Esophagus squamous epithelium (tissue), 5 donors: ENCODE measurements around the gene MSRB1. TPM values are rescaled to one million over a fixed set of nuclear protein-coding genes. Genes with fewer than 3 reads are reported as not detected.
"Not testable (repeated sequence)": the region's sequence is repeated elsewhere in the genome, so short reads cannot be mapped to it uniquely, and the experiment has no call there.

Experiments
- DNase-seq: peaks from one replicate; lab custom pipeline; 2025; lab: John Stamatoyannopoulos, UW
- H3K27ac ChIP-seq, 4 donors: fragments of 200-600 bp; sonication (generic); one replicate each; pipeline ENCODE4 v1.5.1; 2016 to 2019; ENCODE audit warnings: mild to moderate bottlenecking in 1 of 4
- H3K27me3 ChIP-seq, 4 donors: fragments of 200-600 bp; sonication (generic); 1 replicate in 3 of 4; 2 replicates in 1 of 4; pipeline versions ENCODE4 v1.5.1 to v1.6.0; 2017 to 2021; ENCODE audit warnings: antibody characterized with exemption in 1 of 4
- H3K36me3 ChIP-seq, 3 donors: fragments of 200-600 bp; sonication (generic); one replicate each; pipeline ENCODE4 v1.5.1; 2016 to 2019
- H3K4me1 ChIP-seq, 3 donors: fragments of 200-600 bp; sonication (generic); one replicate each; pipeline ENCODE4 v1.5.1; 2017 to 2019
- H3K4me3 ChIP-seq, 4 donors: fragments of 200-600 bp; sonication (generic); 1 replicate in 3 of 4; 2 replicates in 1 of 4; pipeline ENCODE4 v1.5.1; 2016 to 2019; ENCODE audit warnings: mild to moderate bottlenecking in 2 of 4, moderate library complexity in 1 of 4
- H3K9me3 ChIP-seq, 3 donors: fragments of 200-600 bp; sonication (generic); one replicate each; pipeline ENCODE4 v1.5.1; 2016 to 2019
- CTCF ChIP-seq, 6 experiments: fragments of 450-650 bp in 4 of 6; fragments of 200-600 bp in 2 of 6; sonication (generic) in 2 of 6; IDR thresholded peaks; one replicate each; pipeline ENCODE4 v1.5.1; 2016 to 2019; ENCODE audit warnings: antibody characterized with exemption in 6 of 6, mild to moderate bottlenecking in 4 of 6, moderate library complexity in 4 of 6
- POLR2A ChIP-seq, 4 donors: fragments of 450-650 bp; IDR thresholded peaks; one replicate each; pipeline ENCODE4 v1.6.1; 2017; ENCODE audit warnings: antibody characterized with exemption in 4 of 4, mild to moderate bottlenecking in 4 of 4, moderate library complexity in 3 of 4
- WGBS, 2 donors: methylation state at CpG; one replicate each; pipeline ENCODE4 v1.1.5; 2018; 5-methylcytosine and 5-hydroxymethylcytosine counted together
- intact Hi-C: fragments of 100-400 bp; cut with DNase I; formaldehyde crosslinking; loops from one replicate; pipeline ENCODE4 v1.15.0; 2022
- total RNA-seq, 4 donors: library from RNA; depleted of rRNA; stranded (reverse); fragments of >200 nt; gene quantifications; one replicate each; pipeline ENCODE4 v1.1.0, GENCODE V29; 2016
- donor health status: DM: yes; HTN: yes; CAD: no.

Gene MSRB1
- total RNA-seq, 4 donors from 2014 or later = 20.1 to 36.4 (median 21.0) TPM

GRCh38 chr16:1961651-1962067 is 18.7 kb upstream of the MSRB1 start:
- no peak for TF ChIP-seq CTCF (IDR thresholded peaks at IDR 0.05)
- no peak for TF ChIP-seq POLR2A (IDR thresholded peaks at IDR 0.05)
- intact Hi-C loops = no loop called here
- peak overlapping the region in 1 of 4 donors; percentile 91 for H3K27ac ChIP-seq
- no peaks in the 10 kb centered on the region for H3K9me3 ChIP-seq
- H3K27me3 ChIP-seq = no peaks in the 10 kb centered on the region
- peaks cover 8 to 31% (median 14%) of the 10 kb centered on the region in 3 donors for H3K36me3 ChIP-seq
- H3K4me1 ChIP-seq = peaks cover 33 to 73% (median 43%) of the 10 kb centered on the region in 3 donors
- H3K4me3 ChIP-seq = no peak overlapping the region
- 41 to 42% methylated on average over 5 of the region's 6 CpGs for WGBS, 2 donors
- DNase-seq = no peak

GRCh38 chr16:1960665-1961630 is 17.9 kb upstream of the MSRB1 start:
- Histone ChIP-seq H3K27ac (peak overlapping the region; percentile 84 to 91 (median 88)), H3K36me3 (peaks cover 8 to 31% (median 14%) of the 10 kb centered on the region in 3 donors), H3K4me1 (peaks cover 30 to 66% (median 42%) of the 10 kb centered on the region in 3 donors), H3K9me3 (no peaks in the 10 kb centered on the region), H3K4me3 (peak overlapping the region in 3 of 4 donors; percentile 63 to 95 (median 75)), H3K27me3 (no peaks in the 10 kb centered on the region)
- TF ChIP-seq POLR2A (IDR thresholded peaks at IDR 0.05) (no peak), CTCF (IDR thresholded peaks at IDR 0.05) (peak in 1 of 6 experiments; percentile 10)
- DNase-seq = no peak
- 23 to 30% methylated on average over 13 to 15 of the region's 20 CpGs for WGBS, 2 donors
- intact Hi-C loops = no loop called here

- Histone ChIP-seq H3K4me1 (peaks cover 25 to 58% (median 36%) of the 10 kb centered on the region in 3 donors), H3K9me3 (no peaks in the 10 kb centered on the region), H3K4me3 (peak within 1 kb of the TSS; percentile 63 to 95 (median 72)), H3K36me3 (peaks cover 8 to 31% (median 14%) of the 10 kb centered on the region in 3 donors), H3K27ac (peak within 1 kb of the TSS; percentile 84 to 91 (median 88)), H3K27me3 (no peaks in the 10 kb centered on the region)
- DNase-seq = peak; percentile 45
- peak; percentile 49 to 82 (median 61) for TF ChIP-seq CTCF (IDR thresholded peaks at IDR 0.05)
- TF ChIP-seq POLR2A (IDR thresholded peaks at IDR 0.05) = peak in 3 of 4 donors; percentile 73 to 92 (median 84)
- WGBS, 2 donors = 0 to 1% methylated on average over 13 to 16 of the region's 79 CpGs
- intact Hi-C loops = no loop called here
Measured at GRCh38 chr16:1959269-1960039, 16.5 kb upstream of the MSRB1 start, which contains the start of gene NDUFB10. TSS of gene NDUFB10 (plus strand) at chr16:1959538. CDS start at chr16:1959625, 87 bp downstream.

- intact Hi-C loops = no loop called here
- Histone ChIP-seq H3K36me3 (peaks cover 8 to 30% (median 14%) of the 10 kb centered on the region in 3 donors), H3K4me3 (peak overlapping the region; percentile 63 to 95 (median 72)), H3K4me1 (peaks cover 24 to 52% (median 35%) of the 10 kb centered on the region in 3 donors), H3K27me3 (no peaks in the 10 kb centered on the region), H3K27ac (peak overlapping the region; percentile 39 to 91 (median 88)), H3K9me3 (no peaks in the 10 kb centered on the region)
- WGBS, 2 donors = 19 to 25% methylated on average over 11 of the region's 14 CpGs
- TF ChIP-seq CTCF (IDR thresholded peaks at IDR 0.05) (no peak), POLR2A (IDR thresholded peaks at IDR 0.05) (no peak)
- DNase-seq = no peak
Measured at GRCh38 chr16:1958715-1959268, 15.8 kb upstream of the MSRB1 start.

- H3K27ac ChIP-seq, DNase-seq, H3K27me3 ChIP-seq, H3K4me3 ChIP-seq, intact Hi-C loops, H3K9me3 ChIP-seq: not testable (repeated sequence)
- peaks cover 18 to 47% (median 28%) of the 10 kb centered on the region in 3 donors for H3K4me1 ChIP-seq
- WGBS, 2 donors = no CpG with 5 or more reads among the region's 30 CpGs
- peaks cover 8 to 24% (median 14%) of the 10 kb centered on the region in 3 donors for H3K36me3 ChIP-seq
Measured at GRCh38 chr16:1958143-1958491, 15.1 kb upstream of the MSRB1 start.

- DNase-seq, H3K9me3 ChIP-seq, H3K27ac ChIP-seq, H3K4me3 ChIP-seq, intact Hi-C loops, H3K27me3 ChIP-seq: not testable (repeated sequence)
- Histone ChIP-seq H3K36me3 (peaks cover 8 to 18% (median 10%) of the 10 kb centered on the region in 3 donors), H3K4me1 (peaks cover 12 to 47% (median 26%) of the 10 kb centered on the region in 3 donors)
- 80 to 89% methylated on average over 2 to 15 of the region's 22 CpGs for WGBS, 2 donors
Measured at GRCh38 chr16:1957434-1958142, 14.6 kb upstream of the MSRB1 start.
